ENCODE data around the gene ATP1A3.

ATP1A3 gene

GRCh38 chr19:41984961-41985360 lies 9.1 kb downstream of the ATP1A3 start:
- DNase-seq: no peak

- DNase-seq: no peak
Observed at GRCh38 chr19:41981724-41982123, 12.3 kb downstream of the ATP1A3 start.

- DNase-seq: no peak
Observed at GRCh38 chr19:41978470-41978869, 15.6 kb downstream of the ATP1A3 start.

GRCh38 chr19:41977916-41978315 lies 16.1 kb downstream of the ATP1A3 start:
- no peak for DNase-seq

GRCh38 chr19:41974652-41975051 lies 19.4 kb downstream of the ATP1A3 start:
- DNase-seq: no peak

- DNase-seq: no peak
Observed at GRCh38 chr19:41971363-41971762, 22.7 kb downstream of the ATP1A3 start.

- no peak for DNase-seq
Observed at GRCh38 chr19:41969772-41970458, 24.1 kb downstream of the ATP1A3 start.

GRCh38 chr19:41968751-41969595 lies 25.1 kb downstream of the ATP1A3 start:
- no peak for DNase-seq

- DNase-seq: no peak
Observed at GRCh38 chr19:41967054-41967783, 26.8 kb downstream of the ATP1A3 start.

- DNase-seq: no peak
Observed at GRCh38 chr19:41965106-41965505, 28.9 kb downstream of the ATP1A3 start.

- DNase-seq: no peak
Observed at GRCh38 chr19:41960973-41961372, 33.1 kb downstream of the ATP1A3 start.

- DNase-seq: peak; percentile 81
Observed at GRCh38 chr19:41959056-41960053, 34.7 kb downstream of the ATP1A3 start, which contains the start of gene RABAC1. RABAC1 (minus strand) TSS chr19:41959321; CDS start chr19:41959292, 29 bp downstream.

- DNase-seq: peak; percentile 90
Observed at GRCh38 chr19:41958367-41959055, 35.5 kb downstream of the ATP1A3 start.

- DNase-seq: peak; percentile 51
Observed at GRCh38 chr19:41957838-41958366, 36.1 kb downstream of the ATP1A3 start.

GRCh38 chr19:41957161-41957837 lies 36.7 kb downstream of the ATP1A3 start:
- DNase-seq: no peak

GRCh38 chr19:41956621-41957020 lies 37.4 kb downstream of the ATP1A3 start:
- no peak for DNase-seq

- DNase-seq: no peak
Observed at GRCh38 chr19:41955521-41955920, 38.5 kb downstream of the ATP1A3 start.

GRCh38 chr19:41951686-41952172 lies 42.3 kb downstream of the ATP1A3 start:
- DNase-seq: peak; percentile 93

GRCh38 chr19:41947091-41947490 lies 46.9 kb downstream of the ATP1A3 start:
- DNase-seq: no peak

- peak; percentile 75 for DNase-seq
Observed at GRCh38 chr19:41945135-41945766, 48.8 kb downstream of the ATP1A3 start.
